IPS-20b (cell line): ENCODE measurements around the gene GDF11.

ENCODE experiments used
- H3K27ac ChIP-seq: one replicate; pipeline ENCODE4 v1.5.1; 2013; ENCODE audit warnings: low read length
- H3K27me3 ChIP-seq: 2 replicates; pipeline ENCODE4 v1.6.1; 2013; ENCODE audit warnings: mild to moderate bottlenecking, low read length, inconsistent platforms; ENCODE audit not compliant: insufficient read depth
- H3K36me3 ChIP-seq: 2 replicates; pipeline ENCODE4 v1.6.1; 2013; ENCODE audit warnings: low read depth, mild to moderate bottlenecking, inconsistent platforms, low read length, moderate library complexity; ENCODE audit not compliant: insufficient read depth
- H3K4me1 ChIP-seq: 2 replicates; pipeline ENCODE4 v1.6.1; 2013; ENCODE audit warnings: mild to moderate bottlenecking, control low read depth, inconsistent platforms, low read length, moderate library complexity; ENCODE audit not compliant: insufficient read depth
- H3K4me3 ChIP-seq: 2 replicates; pipeline ENCODE4 v1.5.1; 2013; ENCODE audit warnings: mild to moderate bottlenecking, low read length, inconsistent platforms
- H3K9ac ChIP-seq: 2 replicates; pipeline ENCODE4 v1.6.1; 2013; ENCODE audit warnings: low read depth, mild to moderate bottlenecking, inconsistent platforms, low read length, moderate library complexity
- H3K9me3 ChIP-seq: 2 replicates; pipeline ENCODE4 v1.6.1; 2013; ENCODE audit warnings: mild to moderate bottlenecking, low read depth, low read length, inconsistent platforms; ENCODE audit not compliant: insufficient read depth

Gene GDF11

GRCh38 chr12:55789171-55789570 is 46.2 kb downstream of the GDF11 start:
- H3K4me1 ChIP-seq = no peaks in the 10 kb centered on the region
- no peak overlapping the region for H3K4me3 ChIP-seq
- no peak overlapping the region for H3K9ac ChIP-seq
- H3K27ac ChIP-seq = no peak overlapping the region
- H3K27me3 ChIP-seq = no peaks in the 10 kb centered on the region
- H3K36me3 ChIP-seq = peaks cover 93% of the 10 kb centered on the region
- H3K9me3 ChIP-seq = no peaks in the 10 kb centered on the region

DNA sequence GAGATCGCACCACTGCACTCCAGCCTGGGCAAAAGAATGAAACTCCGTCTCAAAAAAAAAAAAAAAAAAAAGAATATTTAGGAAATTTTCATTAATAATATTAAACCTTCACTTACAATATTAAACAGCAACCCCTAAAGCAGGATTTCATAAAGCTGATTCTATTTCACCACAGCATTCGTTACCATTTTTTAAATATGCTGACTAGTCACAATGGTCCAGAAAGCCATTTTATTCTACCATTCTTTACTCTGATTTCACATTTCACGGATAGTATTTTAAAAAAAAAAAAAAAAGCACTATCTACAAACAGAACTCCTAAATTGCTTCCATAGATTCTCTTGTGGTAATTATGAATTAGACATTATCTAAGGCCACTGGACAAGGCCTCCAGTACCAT is 47.0 kb downstream of the GDF11 start:
- Histone ChIP-seq H3K9me3 (no peaks in the 10 kb centered on the region), H3K36me3 (peaks cover 93% of the 10 kb centered on the region), H3K27me3 (no peaks in the 10 kb centered on the region), H3K9ac (no peak overlapping the region), H3K27ac (no peak overlapping the region), H3K4me3 (no peak overlapping the region), H3K4me1 (no peaks in the 10 kb centered on the region)

DNA sequence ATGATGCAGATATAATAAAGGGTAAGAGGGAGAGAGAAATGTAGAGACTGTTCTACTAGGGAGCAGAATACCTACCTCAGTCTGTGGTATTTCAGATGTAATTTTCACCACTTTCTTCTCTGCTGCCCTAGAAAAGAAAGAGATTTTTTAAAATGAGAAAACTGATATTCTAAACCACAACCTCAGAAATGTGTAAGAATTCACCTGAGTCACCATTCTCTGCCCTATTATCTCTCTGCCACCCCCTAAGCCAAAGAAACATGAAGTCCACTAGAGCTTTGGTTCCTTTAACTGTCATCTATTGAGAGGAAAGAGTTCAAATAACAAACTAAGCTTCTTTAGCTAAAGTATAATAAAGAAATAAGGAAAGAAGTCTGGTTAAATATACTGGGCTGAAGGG is 53.0 kb downstream of the GDF11 start:
- Histone ChIP-seq H3K4me1 (no peaks in the 10 kb centered on the region), H3K36me3 (peaks cover 96% of the 10 kb centered on the region), H3K9ac (no peak overlapping the region), H3K27ac (no peak overlapping the region), H3K4me3 (no peak overlapping the region), H3K27me3 (no peaks in the 10 kb centered on the region), H3K9me3 (no peaks in the 10 kb centered on the region)

GRCh38 chr12:55797068-55797467 is 54.1 kb downstream of the GDF11 start:
- no peak overlapping the region for H3K27ac ChIP-seq
- H3K36me3 ChIP-seq = peaks cover 97% of the 10 kb centered on the region
- no peak overlapping the region for H3K4me3 ChIP-seq
- H3K27me3 ChIP-seq = no peaks in the 10 kb centered on the region
- no peaks in the 10 kb centered on the region for H3K4me1 ChIP-seq
- no peaks in the 10 kb centered on the region for H3K9me3 ChIP-seq
- no peak overlapping the region for H3K9ac ChIP-seq

- Histone ChIP-seq H3K27me3 (no peaks in the 10 kb centered on the region), H3K9me3 (no peaks in the 10 kb centered on the region), H3K4me1 (no peaks in the 10 kb centered on the region), H3K4me3 (no peak overlapping the region), H3K36me3 (peaks cover 98% of the 10 kb centered on the region), H3K27ac (no peak overlapping the region), H3K9ac (no peak overlapping the region)
Observed at GRCh38 chr12:55797550-55797949, 54.6 kb downstream of the GDF11 start.
